ENCODE measurements around the gene GPR3. TPM values are rescaled to one million over a fixed set of nuclear protein-coding genes. Genes with fewer than 3 reads are reported as not detected.
A peak's percentile ranks its signal among the peaks of the same experiment; 100 is the strongest.

The GPR3 gene
- total RNA-seq, 2 experiments from 2014 or later: 0.58 to 0.65 TPM

DNA sequence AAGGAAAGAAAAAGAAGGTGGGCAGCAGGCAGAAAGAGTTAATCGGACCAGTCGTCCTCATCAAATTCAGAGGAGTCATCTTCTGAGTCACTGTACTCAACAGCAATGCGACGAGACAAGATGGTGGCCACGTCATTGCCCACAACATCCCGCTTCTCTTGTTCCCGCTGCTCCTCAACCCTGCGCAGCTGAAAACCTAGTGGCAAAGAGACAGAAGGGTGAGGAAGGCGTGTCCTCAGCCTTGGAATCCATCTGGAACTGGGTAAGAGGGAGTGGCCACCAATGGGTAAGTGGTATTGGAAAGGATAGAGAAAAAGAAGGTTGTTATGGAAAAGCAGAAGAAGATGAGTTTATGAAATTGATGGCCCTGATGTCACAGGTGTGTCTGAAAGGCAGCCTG lies 15.7 kb downstream of the GPR3 start:
- H3K27me3 Mint-ChIP-seq: no peaks in the 10 kb centered on the region
- ChIA-PET POLR2A (interaction anchor here (0.6 kb wide), 1 partner anchor 18 kb away, joined by 3 read pairs; no protein-coding TSS in a partner anchor), CTCF (no interaction called here)
- peaks cover 3% of the 10 kb centered on the region for H3K4me1 Mint-ChIP-seq
- DNase-seq: no peak
- peaks cover 54% of the 10 kb centered on the region for H3K36me3 Mint-ChIP-seq (ENCODE audit: low read depth)
- no peak overlapping the region for H3K27ac Mint-ChIP-seq
- no peaks in the 10 kb centered on the region for H3K9me3 Mint-ChIP-seq
- no peak overlapping the region for H3K4me3 Mint-ChIP-seq

DNA sequence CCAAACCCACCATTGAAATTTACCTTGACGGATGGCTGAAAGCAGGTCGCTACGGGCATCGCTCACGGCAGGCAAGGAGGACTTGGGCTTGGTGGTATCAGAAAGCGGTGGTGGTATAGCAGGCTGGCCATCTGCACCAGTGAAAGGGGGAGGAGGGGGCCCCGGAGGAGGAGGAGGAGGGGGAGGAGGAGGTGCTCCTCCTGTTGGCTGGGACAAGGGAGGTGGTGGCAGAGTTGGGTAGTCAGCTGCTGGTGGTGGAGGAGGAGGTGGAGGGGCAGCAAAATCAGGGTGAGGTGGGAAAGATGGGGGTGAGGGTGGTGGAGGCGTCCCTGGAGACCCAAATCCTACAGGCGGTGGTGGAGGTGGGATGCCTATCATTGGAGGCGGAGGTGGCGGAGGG lies 17.2 kb downstream of the GPR3 start:
- no peaks in the 10 kb centered on the region for H3K9me3 Mint-ChIP-seq
- H3K4me1 Mint-ChIP-seq: no peaks in the 10 kb centered on the region
- no peak overlapping the region for H3K27ac Mint-ChIP-seq
- ChIA-PET POLR2A (interaction anchor here (1.2 kb wide), 1 partner anchor 15 kb away, joined by 3 read pairs; no protein-coding TSS in a partner anchor), CTCF (interaction anchor here (12.7 kb wide), 1 partner anchor 196 kb away, joined by 89 read pairs; the partner anchor contains the start of gene AHDC1)
- H3K4me3 Mint-ChIP-seq: no peak overlapping the region
- DNase-seq: no peak
- no peaks in the 10 kb centered on the region for H3K27me3 Mint-ChIP-seq
- peaks cover 69% of the 10 kb centered on the region for H3K36me3 Mint-ChIP-seq (ENCODE audit: low read depth)

DNA sequence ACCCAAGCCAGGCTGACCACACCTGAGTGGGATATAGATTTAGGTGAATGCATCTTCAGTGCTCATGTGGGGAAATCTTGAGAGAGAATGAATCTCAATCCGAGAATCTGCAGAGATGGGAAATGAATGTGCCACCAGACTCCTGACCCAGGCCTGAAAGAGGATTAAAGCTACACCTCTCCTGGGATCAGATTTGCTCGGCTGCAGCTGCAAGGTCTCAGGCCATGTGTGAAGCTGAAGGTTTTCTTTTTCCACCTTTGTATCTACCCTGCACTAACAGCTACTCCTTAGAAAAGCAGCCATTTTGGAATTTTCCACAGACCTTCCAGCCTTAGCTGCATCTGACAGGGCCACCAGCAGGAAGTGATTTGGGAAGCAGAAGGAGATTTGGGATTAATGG lies 18.3 kb downstream of the GPR3 start:
- H3K36me3 Mint-ChIP-seq (ENCODE audit: low read depth): peaks cover 80% of the 10 kb centered on the region
- no peak overlapping the region for H3K27ac Mint-ChIP-seq
- CTCF ChIA-PET: interaction anchor here (12.7 kb wide), 1 partner anchor 195 kb away, joined by 89 read pairs; the partner anchor contains the start of gene AHDC1
- no peak overlapping the region for H3K4me3 Mint-ChIP-seq
- POLR2A ChIA-PET: interaction anchor here (0.7 to 1.2 kb wide), 3 partner anchors 16 to 146 kb away, joined by 3 to 4 read pairs (median 3); no protein-coding TSS in a partner anchor
- H3K27me3 Mint-ChIP-seq: no peaks in the 10 kb centered on the region
- no peak for DNase-seq
- no peaks in the 10 kb centered on the region for H3K9me3 Mint-ChIP-seq
- H3K4me1 Mint-ChIP-seq: peaks cover 1% of the 10 kb centered on the region

GRCh38 chr1:27412502-27412901 lies 20.1 kb downstream of the GPR3 start:
- H3K4me1 Mint-ChIP-seq: peaks cover 18% of the 10 kb centered on the region
- no peaks in the 10 kb centered on the region for H3K9me3 Mint-ChIP-seq
- POLR2A ChIA-PET: no interaction called here
- H3K36me3 Mint-ChIP-seq (ENCODE audit: low read depth): peaks cover 90% of the 10 kb centered on the region
- no peak overlapping the region for H3K4me3 Mint-ChIP-seq
- no peak overlapping the region for H3K27ac Mint-ChIP-seq
- DNase-seq: no peak
- H3K27me3 Mint-ChIP-seq: no peaks in the 10 kb centered on the region
- CTCF ChIA-PET: interaction anchor here (12.7 kb wide), 1 partner anchor 193 kb away, joined by 89 read pairs; the partner anchor contains the start of gene AHDC1

GRCh38 chr1:27413004-27413403 lies 20.6 kb downstream of the GPR3 start:
- no peak for DNase-seq
- H3K27me3 Mint-ChIP-seq: no peaks in the 10 kb centered on the region
- no peak overlapping the region for H3K27ac Mint-ChIP-seq
- CTCF ChIA-PET: interaction anchor here (1.2 to 12.7 kb wide), 2 partner anchors 11 to 193 kb away, joined by 3 to 89 read pairs; partner anchors contain the start of gene AHDC1
- H3K4me3 Mint-ChIP-seq: no peak overlapping the region
- POLR2A ChIA-PET: no interaction called here
- peaks cover 90% of the 10 kb centered on the region for H3K36me3 Mint-ChIP-seq (ENCODE audit: low read depth)
- peaks cover 22% of the 10 kb centered on the region for H3K4me1 Mint-ChIP-seq
- H3K9me3 Mint-ChIP-seq: no peaks in the 10 kb centered on the region

DNA sequence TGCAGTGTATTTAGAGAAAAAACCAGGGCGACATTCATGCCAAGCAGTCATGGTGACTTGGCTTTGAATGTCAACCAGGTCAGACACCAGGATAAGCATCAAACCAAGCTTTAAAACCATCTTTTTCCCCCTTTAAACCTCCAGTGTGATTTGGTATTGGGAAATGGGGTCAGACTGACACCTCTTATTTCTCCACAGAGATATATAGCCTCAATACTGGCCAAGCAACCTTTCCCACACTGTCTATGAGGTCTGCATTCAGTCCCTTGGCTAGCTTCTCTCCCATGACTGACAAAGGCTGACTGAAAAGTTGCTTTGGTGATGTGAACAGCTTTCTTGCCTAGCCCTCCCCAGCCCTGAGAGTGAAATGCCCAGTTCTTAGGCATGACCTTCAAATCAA lies 21.7 kb downstream of the GPR3 start:
- no peaks in the 10 kb centered on the region for H3K9me3 Mint-ChIP-seq
- peaks cover 92% of the 10 kb centered on the region for H3K36me3 Mint-ChIP-seq (ENCODE audit: low read depth)
- H3K4me3 Mint-ChIP-seq: no peak overlapping the region
- no peaks in the 10 kb centered on the region for H3K27me3 Mint-ChIP-seq
- no peak overlapping the region for H3K27ac Mint-ChIP-seq
- peaks cover 33% of the 10 kb centered on the region for H3K4me1 Mint-ChIP-seq
- POLR2A ChIA-PET: interaction anchor here (1.4 to 2.8 kb wide), 2 partner anchors 35 to 75 kb away, joined by 3 to 19 read pairs; partner anchors contain the start of gene WASF2
- DNase-seq: no peak
- CTCF ChIA-PET: interaction anchor here (0.6 to 12.7 kb wide), 7 partner anchors 13 to 348 kb away, joined by 3 to 89 read pairs (median 4); partner anchors contain the start of gene AHDC1

GRCh38 chr1:27416387-27417111 lies 24.1 kb downstream of the GPR3 start:
- Mint-ChIP-seq H3K4me3 (no peak overlapping the region), H3K4me1 (peaks cover 43% of the 10 kb centered on the region), H3K27ac (peak overlapping the region; percentile 25), H3K9me3 (no peaks in the 10 kb centered on the region), H3K27me3 (no peaks in the 10 kb centered on the region), H3K36me3 (ENCODE audit: low read depth) (peaks cover 71% of the 10 kb centered on the region)
- POLR2A ChIA-PET: interaction anchor here (0.9 to 2.8 kb wide), 6 partner anchors 14 to 246 kb away, joined by 3 to 19 read pairs (median 5); partner anchors contain the start of genes AHDC1 and WASF2
- CTCF ChIA-PET: interaction anchor here (0.6 to 12.7 kb wide), 30 partner anchors 8 to 498 kb away, joined by 3 to 89 read pairs (median 6); partner anchors contain the start of genes AHDC1, MAP3K6 and WASF2
- peak; percentile 63 for DNase-seq

DNA sequence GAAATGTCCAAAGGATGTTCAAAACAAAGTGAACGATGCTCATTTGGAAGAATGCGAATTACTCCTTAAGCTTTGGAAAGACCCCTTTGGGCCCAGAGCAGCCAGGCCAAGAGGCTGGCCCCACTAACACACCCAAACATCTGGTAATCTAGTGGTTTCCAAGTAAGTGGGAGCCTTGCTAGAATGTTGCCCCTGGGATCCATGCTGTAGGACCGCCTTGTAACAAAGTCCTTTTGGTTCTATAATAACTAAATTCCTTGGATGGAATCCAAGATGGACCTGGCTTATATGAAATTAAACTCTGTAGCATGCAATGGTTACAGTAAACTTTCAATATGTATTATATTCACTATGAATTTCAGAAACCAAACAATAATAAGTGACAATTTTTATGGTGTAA lies 25.3 kb downstream of the GPR3 start:
- CTCF ChIA-PET: interaction anchor here (1.0 to 12.7 kb wide), 10 partner anchors 11 to 245 kb away, joined by 3 to 89 read pairs (median 12); partner anchors contain the start of genes AHDC1 and WASF2
- Mint-ChIP-seq H3K9me3 (no peaks in the 10 kb centered on the region), H3K36me3 (ENCODE audit: low read depth) (peaks cover 63% of the 10 kb centered on the region), H3K27ac (peak overlapping the region; percentile 81), H3K27me3 (no peaks in the 10 kb centered on the region), H3K4me3 (no peak overlapping the region), H3K4me1 (peaks cover 52% of the 10 kb centered on the region)
- DNase-seq: no peak
- POLR2A ChIA-PET: interaction anchor here (0.7 to 1.5 kb wide), 6 partner anchors 10 to 245 kb away, joined by 3 to 5 read pairs (median 3); partner anchors contain the start of gene WASF2

DNA sequence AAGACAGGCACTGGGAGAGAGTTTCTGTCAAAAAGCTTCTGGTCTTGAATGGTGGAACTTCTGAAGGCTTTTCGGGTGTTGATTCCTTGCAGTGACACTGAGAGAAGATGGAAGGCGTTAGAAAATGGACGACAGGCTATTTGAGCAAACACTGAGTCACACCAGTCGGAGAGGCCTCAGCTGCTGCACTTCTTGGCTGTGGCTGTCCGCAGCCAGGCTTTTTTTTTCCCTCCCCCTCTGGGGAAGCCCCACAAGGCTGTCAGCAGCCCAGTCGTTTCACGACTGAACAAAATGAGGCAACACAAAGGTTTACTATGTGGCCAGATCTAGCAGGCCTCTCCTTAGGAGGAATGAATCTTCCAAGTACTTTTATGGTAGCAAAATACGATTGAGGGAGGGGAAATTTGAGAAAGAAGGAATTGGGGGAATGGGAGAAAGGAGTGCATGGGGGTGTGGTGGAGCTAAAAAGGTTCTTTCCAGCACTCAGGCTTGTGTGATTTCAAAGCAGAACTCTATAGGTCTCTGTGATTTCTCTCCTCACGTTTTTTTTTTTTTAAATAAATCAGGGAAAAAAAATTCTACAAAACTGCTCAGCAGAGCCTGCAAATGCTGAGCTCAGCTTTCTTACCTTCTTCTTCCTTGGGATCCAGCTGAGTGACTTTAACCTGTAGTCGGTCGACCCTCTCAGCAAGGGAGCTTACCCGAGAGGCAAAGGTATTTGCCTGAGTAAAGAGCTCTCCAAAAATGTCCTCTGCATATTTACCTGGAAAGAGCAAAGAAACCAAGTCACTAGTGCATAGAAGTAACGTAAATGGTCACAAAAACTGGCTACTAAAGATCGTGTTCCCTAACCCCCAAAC lies 26.1 kb downstream of the GPR3 start:
- H3K9me3 Mint-ChIP-seq: no peaks in the 10 kb centered on the region
- H3K4me1 Mint-ChIP-seq: peaks cover 55% of the 10 kb centered on the region
- no peak overlapping the region for H3K4me3 Mint-ChIP-seq
- DNase-seq: peak; percentile 74
- H3K36me3 Mint-ChIP-seq (ENCODE audit: low read depth): peaks cover 55% of the 10 kb centered on the region
- H3K27ac Mint-ChIP-seq: peak overlapping the region; percentile 81
- no peaks in the 10 kb centered on the region for H3K27me3 Mint-ChIP-seq
- ChIA-PET CTCF (interaction anchor here (1.0 to 12.7 kb wide), 7 partner anchors 10 to 244 kb away, joined by 3 to 89 read pairs (median 7); partner anchors contain the start of gene AHDC1), POLR2A (interaction anchor here (0.7 to 1.5 kb wide), 6 partner anchors 13 to 244 kb away, joined by 3 to 5 read pairs (median 3); partner anchors contain the start of gene WASF2)

DNA sequence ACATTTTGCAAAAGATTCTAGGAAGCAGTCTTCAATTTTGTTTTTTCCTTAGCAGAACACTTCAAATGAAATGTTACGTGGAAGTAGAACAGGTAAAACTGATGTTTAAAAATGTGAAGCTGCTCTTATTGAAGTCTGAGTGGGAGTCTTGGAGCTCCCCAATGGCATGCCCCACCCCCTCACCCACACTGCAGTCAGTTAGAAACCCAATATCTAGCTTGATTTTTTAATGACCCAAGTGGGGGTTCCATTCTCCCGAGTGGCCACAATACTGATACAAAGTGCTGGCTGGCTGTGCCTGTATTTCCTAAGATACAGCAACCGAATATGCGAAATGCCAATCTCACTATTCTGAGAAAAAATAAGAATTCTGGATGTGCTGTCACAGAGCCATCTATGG lies 31.3 kb downstream of the GPR3 start:
- ChIA-PET CTCF (interaction anchor here (1.2 to 1.8 kb wide), 3 partner anchors 13 to 239 kb away, joined by 3 to 4 read pairs (median 3); no protein-coding TSS in a partner anchor), POLR2A (interaction anchor here (1.6 kb wide), 1 partner anchor 11 kb away, joined by 5 read pairs; no protein-coding TSS in a partner anchor)
- Mint-ChIP-seq H3K36me3 (ENCODE audit: low read depth) (peaks cover 37% of the 10 kb centered on the region), H3K4me3 (no peak overlapping the region), H3K27ac (no peak overlapping the region), H3K9me3 (no peaks in the 10 kb centered on the region), H3K4me1 (peaks cover 55% of the 10 kb centered on the region), H3K27me3 (no peaks in the 10 kb centered on the region)
- no peak for DNase-seq

DNA sequence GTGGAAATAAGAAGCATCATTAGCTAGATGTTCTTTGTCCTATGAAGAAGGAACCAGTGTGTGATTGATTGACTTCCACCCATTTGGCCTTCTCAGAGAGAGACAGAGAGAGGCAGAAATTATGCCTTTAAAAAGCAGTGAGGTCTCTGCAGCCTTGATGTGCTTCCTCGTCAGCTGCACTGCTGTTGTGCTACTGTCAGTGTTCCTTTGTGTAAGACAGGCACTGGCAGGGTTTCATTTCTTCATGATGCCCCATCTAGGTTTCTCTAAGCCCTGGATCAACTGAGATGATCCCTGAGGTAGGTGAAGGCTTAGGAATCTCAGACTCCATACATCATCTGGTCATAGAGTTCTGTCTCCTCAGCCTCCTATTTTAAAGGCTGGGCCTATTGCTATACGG lies 34.9 kb downstream of the GPR3 start:
- Mint-ChIP-seq H3K27ac (peak overlapping the region; percentile 18), H3K9me3 (no peaks in the 10 kb centered on the region), H3K4me1 (peaks cover 67% of the 10 kb centered on the region), H3K36me3 (ENCODE audit: low read depth) (peaks cover 34% of the 10 kb centered on the region), H3K4me3 (no peak overlapping the region), H3K27me3 (no peaks in the 10 kb centered on the region)
- CTCF ChIA-PET: interaction anchor here (1.0 to 5.9 kb wide), 5 partner anchors 8 to 242 kb away, joined by 3 to 56 read pairs (median 5); no protein-coding TSS in a partner anchor
- DNase-seq: no peak
- POLR2A ChIA-PET: interaction anchor here (0.9 to 4.1 kb wide), 5 partner anchors 10 to 63 kb away, joined by 3 to 24 read pairs (median 4); partner anchors contain the start of gene WASF2

- Mint-ChIP-seq H3K4me3 (no peak overlapping the region), H3K27ac (peak overlapping the region; percentile 65), H3K4me1 (peaks cover 63% of the 10 kb centered on the region), H3K9me3 (no peaks in the 10 kb centered on the region), H3K27me3 (no peaks in the 10 kb centered on the region), H3K36me3 (ENCODE audit: low read depth) (peaks cover 34% of the 10 kb centered on the region)
- ChIA-PET CTCF (interaction anchor here (1.5 to 5.9 kb wide), 4 partner anchors 9 to 241 kb away, joined by 5 to 56 read pairs (median 8); no protein-coding TSS in a partner anchor), POLR2A (interaction anchor here (1.1 to 4.1 kb wide), 6 partner anchors 9 to 62 kb away, joined by 3 to 24 read pairs (median 4); partner anchors contain the start of gene WASF2)
- DNase-seq: no peak
Measured at GRCh38 chr1:27427816-27428315, 35.4 kb downstream of the GPR3 start.
